IMR-90 (cell line): ENCODE measurements around the gene TTC7B. TPM values are rescaled to one million over a fixed set of nuclear protein-coding genes. Genes with fewer than 3 reads are reported as not detected.

ENCODE experiments used
- ATAC-seq: fragments of 200-7000 bp; cut with Tn5 transposase; 2 replicates; pipeline ENCODE4 v1.9.1; 2020; ENCODE audit warnings: low read depth, mild to moderate bottlenecking, moderate library complexity
- BruUV-seq: library from RNA; stranded (reverse); fragments of 400-500 nt; replicated peaks from 2 replicates; lab custom pipeline; 2021; lab: Mats Ljungman, UMichigan
- CTCF ChIA-PET: fragments of 300-600 bp; formaldehyde crosslinking; extraction: SDS; loops from one replicate; lab custom pipeline; 2021; ENCODE audit warnings: antibody characterized with exemption; lab: Yijun Ruan, JAX
- POLR2A ChIA-PET: fragments of 300-600 bp; sonication (Branson Sonifier 250); formaldehyde crosslinking; loops from one replicate; lab custom pipeline; 2022; ENCODE audit warnings: antibody characterized with exemption; ENCODE audit not compliant: unreplicated experiment; lab: Charles Lee
- DNase-seq: peaks from one replicate; pipeline ENCODE4 v3.0.0; 2013
- H2AFZ ChIP-seq: replicated peaks from 2 replicates; pipeline ENCODE3; 2013; ENCODE audit warnings: low read length, mild to moderate bottlenecking; ENCODE audit not compliant: poor library complexity
- H2AK5ac ChIP-seq: 2 replicates; pipeline ENCODE4 v1.6.1; 2013; ENCODE audit warnings: low read depth, low read length, inconsistent platforms
- H2AK9ac ChIP-seq: replicated peaks from 2 replicates; pipeline ENCODE3; 2013; ENCODE audit warnings: mild to moderate bottlenecking, low read depth, low read length, moderate library complexity; ENCODE audit not compliant: poor library complexity
- H2BK120ac ChIP-seq: 2 replicates; pipeline ENCODE4 v1.6.1; 2013; ENCODE audit warnings: low read depth, low read length, inconsistent platforms
- H2BK15ac ChIP-seq: 3 replicates; pipeline ENCODE4 v1.6.1; 2013; ENCODE audit warnings: low read depth, low read length, inconsistent platforms
- H2BK20ac ChIP-seq: 2 replicates; pipeline ENCODE4 v1.6.1; 2013; ENCODE audit warnings: low read depth, mild to moderate bottlenecking, inconsistent platforms, low read length, moderate library complexity
- H2BK5ac ChIP-seq: 2 replicates; pipeline ENCODE4 v1.6.1; 2013; ENCODE audit warnings: mild to moderate bottlenecking, low read depth, low read length, inconsistent platforms; ENCODE audit not compliant: poor library complexity, severe bottlenecking
- H3K14ac ChIP-seq: replicated peaks from 2 replicates; pipeline ENCODE4 v1.6.1; 2013; ENCODE audit warnings: low read depth, low read length, inconsistent platforms
- H3K18ac ChIP-seq: 2 replicates; pipeline ENCODE4 v1.6.1; 2013; ENCODE audit warnings: low read depth, low read length, control low read depth
- H3K23ac ChIP-seq: 2 replicates; pipeline ENCODE4 v1.6.1; 2013; ENCODE audit warnings: low read depth, low read length, inconsistent platforms
- H3K27ac ChIP-seq: 2 replicates; pipeline ENCODE4 v1.5.1; 2013; ENCODE audit warnings: mild to moderate bottlenecking, control low read depth, low read length; ENCODE audit not compliant: insufficient read depth
- H3K27me3 ChIP-seq: 2 replicates; pipeline ENCODE4 v1.6.1; 2013; ENCODE audit warnings: low read length; ENCODE audit not compliant: control insufficient read depth, insufficient read depth
- H3K36me3 ChIP-seq: 2 replicates; pipeline ENCODE4 v1.6.1; 2013; ENCODE audit warnings: low read length, mixed read lengths; ENCODE audit not compliant: control insufficient read depth, insufficient read depth
- H3K4ac ChIP-seq: 2 replicates; pipeline ENCODE4 v1.6.1; 2013; ENCODE audit warnings: low read depth, low read length, inconsistent platforms
- H3K4me1 ChIP-seq: 2 replicates; pipeline ENCODE4 v1.6.1; 2013; ENCODE audit warnings: low read length, mixed read lengths; ENCODE audit not compliant: control insufficient read depth, insufficient read depth
- H3K4me2 ChIP-seq: 2 replicates; pipeline ENCODE4 v1.6.1; 2013; ENCODE audit warnings: low read depth, mild to moderate bottlenecking, control low read depth, low read length, moderate library complexity
- H3K4me3 ChIP-seq: 2 replicates; pipeline ENCODE4 v1.5.1; 2013; ENCODE audit warnings: low read depth, mild to moderate bottlenecking, control low read depth, low read length, moderate library complexity; ENCODE audit not compliant: insufficient read depth
- H3K56ac ChIP-seq: 2 replicates; pipeline ENCODE4 v1.6.1; 2013; ENCODE audit warnings: low read length, inconsistent platforms; ENCODE audit not compliant: insufficient read depth; ENCODE audit errors: extremely low read depth
- H3K79me1 ChIP-seq, 2 experiments: 2 replicates each; pipeline ENCODE4 v1.6.1; 2013; ENCODE audit warnings: low read length in 2 of 2, inconsistent platforms in 1 of 2, low read depth in 1 of 2
- H3K9ac ChIP-seq: 2 replicates; pipeline ENCODE4 v1.6.1; 2013; ENCODE audit warnings: low read depth, low read length, control low read depth
- H3K9me1 ChIP-seq: 2 replicates; pipeline ENCODE4 v1.6.1; 2013; ENCODE audit warnings: low read length, inconsistent platforms; ENCODE audit not compliant: insufficient read depth
- H3K9me3 ChIP-seq: 2 replicates; pipeline ENCODE4 v1.6.1; 2013; ENCODE audit warnings: low read length; ENCODE audit not compliant: control insufficient read depth, insufficient read depth
- H4K20me1 ChIP-seq: 2 replicates; pipeline ENCODE4 v1.6.1; 2013; ENCODE audit warnings: low read length, inconsistent platforms; ENCODE audit not compliant: insufficient read depth
- H4K5ac ChIP-seq: 2 replicates; pipeline ENCODE4 v1.6.1; 2013; ENCODE audit warnings: mild to moderate bottlenecking, low read depth, low read length, control low read depth
- H4K8ac ChIP-seq, 2 experiments: 2 replicates each; pipeline ENCODE4 v1.6.1; 2013; ENCODE audit warnings: low read depth in 2 of 2, low read length in 2 of 2, control low read depth in 1 of 2, inconsistent platforms in 1 of 2
- H4K91ac ChIP-seq: 2 replicates; pipeline ENCODE4 v1.6.1; 2013; ENCODE audit warnings: low read depth, low read length, inconsistent platforms; ENCODE audit not compliant: insufficient read depth
- ELK1 ChIP-seq: fragments of 150-350 bp; IDR thresholded peaks from 2 replicates; pipeline ENCODE4 v1.6.1; 2016; ENCODE audit warnings: low read depth, mild to moderate bottlenecking, low read length, moderate library complexity, borderline replicate concordance
- MXI1 ChIP-seq: IDR thresholded peaks from 2 replicates; pipeline ENCODE4 v1.6.1; 2012; ENCODE audit warnings: low read depth, mild to moderate bottlenecking, low read length, moderate library complexity, borderline replicate concordance
- NFE2L2 ChIP-seq: fragments of 150-350 bp; IDR thresholded peaks from 2 replicates; pipeline ENCODE4 v1.6.1; 2016; ENCODE audit warnings: low read depth, mild to moderate bottlenecking, low read length
- POLR2A ChIP-seq: IDR thresholded peaks from 2 replicates; pipeline ENCODE4 v1.6.1; 2012; ENCODE audit warnings: mild to moderate bottlenecking, low read depth, low read length
- WGBS, 2 experiments: methylation state at CpG; one replicate each; pipeline versions ENCODE4 v1.1.5 to v1.1.7; 2013; ENCODE audit warnings: missing lambda C conversion rate in 2 of 2; ENCODE audit not compliant: insufficient read length in 1 of 2; ENCODE audit errors: extremely low coverage in 2 of 2; 5-methylcytosine and 5-hydroxymethylcytosine counted together
- dilution Hi-C: fragments of 300-500 bp; cut with HindIII; formaldehyde crosslinking; loops from one replicate; pipeline ENCODE4 v1.14.3; 2018; ENCODE audit warnings: low sequenced_read_pairs; ENCODE audit not compliant: unreplicated experiment
- in situ Hi-C: fragments of 300-500 bp; cut with MboI; formaldehyde crosslinking; loops from 3 replicates; pipeline ENCODE4 v1.14.3; 2019; ENCODE audit warnings: low sequenced_read_pairs, inconsistent platforms, mixed read lengths
- intact Hi-C: fragments of 100-400 bp; cut with micrococcal nuclease; formaldehyde crosslinking; loops from 2 replicates; pipeline ENCODE4 v1.10.0; 2022
- polyA plus RNA-seq, 3 experiments: library from polyadenylated mRNA; depleted of rRNA; stranded (reverse); fragments of >200 nt; gene quantifications; 2 replicates each; pipeline ENCODE4 v1.2.3, GENCODE V29; 2012; ENCODE audit warnings: low replicate concordance in 1 of 3
- total RNA-seq: library from RNA; depleted of rRNA; stranded (reverse); fragments of >200 nt; gene quantifications from 2 replicates; pipeline ENCODE4 v1.2.3, GENCODE V29; 2012
- TF ChIP-seq, protein P1 (sequence below): conservative IDR thresholded peaks from 2 replicates; pipeline ENCODE4 v1.5.1; 2012; ENCODE audit warnings: mild to moderate bottlenecking, low read depth, low read length, improper control_type of control experiment
- TF ChIP-seq, protein P2 (sequence below): fragments of 150-350 bp; IDR thresholded peaks from 2 replicates; pipeline ENCODE4 v1.6.1; 2017; ENCODE audit warnings: mild to moderate bottlenecking, antibody characterized with exemption, low read length, low read depth

TTC7B gene
- total and polyA plus RNA-seq, 2 of the 4 experiments (the other 2 are of a cell fraction) = 18.1 to 35.3 TPM

DNA sequence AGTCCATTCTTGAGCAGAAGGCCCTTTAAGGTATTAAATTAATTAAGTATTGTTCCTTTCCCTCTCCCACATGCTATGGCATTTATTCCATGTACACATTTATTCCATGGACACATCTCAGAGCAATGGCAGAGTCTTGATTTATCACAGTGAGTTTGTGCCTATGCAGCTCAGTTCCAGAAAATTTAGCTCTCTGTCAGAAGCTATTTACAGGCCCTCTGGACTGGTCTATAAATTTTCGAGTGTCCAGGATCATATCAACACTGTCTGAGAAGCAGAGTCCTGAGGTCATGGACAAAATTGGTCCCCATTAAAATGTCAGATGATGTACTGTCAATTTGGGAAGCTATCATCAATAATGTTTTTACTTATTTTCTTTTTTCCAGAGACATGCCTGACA, 65.5 kb downstream of the TTC7B start:
- Histone ChIP-seq H4K5ac (no peak overlapping the region), H3K18ac (no peak overlapping the region), H4K20me1 (no peaks in the 10 kb centered on the region), H3K27ac (no peak overlapping the region), H2BK20ac (no peak overlapping the region), H3K56ac (no peak overlapping the region), H3K4ac (no peak overlapping the region), H3K79me1 (no peaks in the 10 kb centered on the region), H3K9me1 (no peaks in the 10 kb centered on the region), H3K14ac (no peak overlapping the region), H3K4me3 (no peak overlapping the region), H3K9me3 (peaks cover 3% of the 10 kb centered on the region; the same call in 1 of the 2 replicates), H2BK15ac (no peak overlapping the region), H3K9ac (no peak overlapping the region), H2AK9ac (no peak overlapping the region), H3K36me3 (no peaks in the 10 kb centered on the region), H2BK5ac (no peak overlapping the region), H2BK120ac (no peak overlapping the region), H4K91ac (no peak overlapping the region), H2AFZ (no peak overlapping the region), H4K8ac (no peak overlapping the region), H3K4me1 (no peaks in the 10 kb centered on the region), H3K23ac (no peak overlapping the region), H2AK5ac (no peak overlapping the region), H3K4me2 (no peak overlapping the region), H3K27me3 (no peaks in the 10 kb centered on the region)
- ChIA-PET CTCF (interaction anchor here (1.5 kb wide), 1 partner anchor 10 kb away, joined by 4 read pairs; no protein-coding TSS in a partner anchor), POLR2A (no interaction called here)
- no peak for ATAC-seq
- no TSS peak for BruUV-seq
- in situ Hi-C loops (no loop called here), intact Hi-C loops (no loop called here), dilution Hi-C loops (no loop called here)
- no CpG with 5 or more reads among the region's 1 CpG for WGBS, 2 experiments
- TF ChIP-seq, protein P1, sequence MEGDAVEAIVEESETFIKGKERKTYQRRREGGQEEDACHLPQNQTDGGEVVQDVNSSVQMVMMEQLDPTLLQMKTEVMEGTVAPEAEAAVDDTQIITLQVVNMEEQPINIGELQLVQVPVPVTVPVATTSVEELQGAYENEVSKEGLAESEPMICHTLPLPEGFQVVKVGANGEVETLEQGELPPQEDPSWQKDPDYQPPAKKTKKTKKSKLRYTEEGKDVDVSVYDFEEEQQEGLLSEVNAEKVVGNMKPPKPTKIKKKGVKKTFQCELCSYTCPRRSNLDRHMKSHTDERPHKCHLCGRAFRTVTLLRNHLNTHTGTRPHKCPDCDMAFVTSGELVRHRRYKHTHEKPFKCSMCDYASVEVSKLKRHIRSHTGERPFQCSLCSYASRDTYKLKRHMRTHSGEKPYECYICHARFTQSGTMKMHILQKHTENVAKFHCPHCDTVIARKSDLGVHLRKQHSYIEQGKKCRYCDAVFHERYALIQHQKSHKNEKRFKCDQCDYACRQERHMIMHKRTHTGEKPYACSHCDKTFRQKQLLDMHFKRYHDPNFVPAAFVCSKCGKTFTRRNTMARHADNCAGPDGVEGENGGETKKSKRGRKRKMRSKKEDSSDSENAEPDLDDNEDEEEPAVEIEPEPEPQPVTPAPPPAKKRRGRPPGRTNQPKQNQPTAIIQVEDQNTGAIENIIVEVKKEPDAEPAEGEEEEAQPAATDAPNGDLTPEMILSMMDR = no peak
- TF ChIP-seq NFE2L2 (no peak), MXI1 (no peak), ELK1 (no peak), POLR2A (no peak)
- TF ChIP-seq, protein P2, sequence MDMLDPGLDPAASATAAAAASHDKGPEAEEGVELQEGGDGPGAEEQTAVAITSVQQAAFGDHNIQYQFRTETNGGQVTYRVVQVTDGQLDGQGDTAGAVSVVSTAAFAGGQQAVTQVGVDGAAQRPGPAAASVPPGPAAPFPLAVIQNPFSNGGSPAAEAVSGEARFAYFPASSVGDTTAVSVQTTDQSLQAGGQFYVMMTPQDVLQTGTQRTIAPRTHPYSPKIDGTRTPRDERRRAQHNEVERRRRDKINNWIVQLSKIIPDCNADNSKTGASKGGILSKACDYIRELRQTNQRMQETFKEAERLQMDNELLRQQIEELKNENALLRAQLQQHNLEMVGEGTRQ = no peak
- DNase-seq = no peak
